ENCODE measurements around the gene CHORDC1.

CHORDC1 gene

DNA sequence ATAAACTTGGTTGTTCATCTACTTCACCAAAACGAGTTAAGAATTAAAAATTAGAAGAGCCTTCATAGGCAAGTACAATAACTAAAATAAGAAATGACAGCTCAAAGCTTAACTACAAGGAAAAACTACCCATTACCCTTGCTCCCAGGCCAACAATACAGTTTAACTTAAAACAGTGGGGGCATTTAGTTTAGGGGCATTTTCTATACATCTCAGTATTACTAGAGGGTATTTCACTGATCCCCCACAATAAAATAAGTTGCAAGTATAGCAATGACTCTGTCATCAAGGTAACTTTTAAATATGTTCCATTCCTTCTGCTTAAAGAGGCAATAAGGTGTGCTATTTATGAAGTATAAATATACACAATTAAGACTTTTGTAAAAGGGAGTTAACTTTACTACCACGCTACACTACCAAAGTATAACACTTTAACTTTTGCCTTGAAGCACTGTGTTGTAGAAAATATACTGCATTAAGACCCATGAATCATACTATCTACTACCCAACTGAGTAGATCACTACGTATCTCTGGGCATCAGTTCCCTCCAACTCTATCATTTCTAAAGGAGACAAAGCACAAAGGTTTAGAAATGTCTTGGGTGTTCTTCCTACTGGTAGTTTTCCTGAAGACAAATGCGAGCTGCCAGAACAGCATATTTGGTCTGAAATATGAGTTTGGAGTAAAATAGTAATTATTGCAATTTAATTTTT lies 29.8 kb downstream of the CHORDC1 start:
- no peak overlapping the region for H3K27ac ChIP-seq
- TF ChIP-seq, protein P1, sequence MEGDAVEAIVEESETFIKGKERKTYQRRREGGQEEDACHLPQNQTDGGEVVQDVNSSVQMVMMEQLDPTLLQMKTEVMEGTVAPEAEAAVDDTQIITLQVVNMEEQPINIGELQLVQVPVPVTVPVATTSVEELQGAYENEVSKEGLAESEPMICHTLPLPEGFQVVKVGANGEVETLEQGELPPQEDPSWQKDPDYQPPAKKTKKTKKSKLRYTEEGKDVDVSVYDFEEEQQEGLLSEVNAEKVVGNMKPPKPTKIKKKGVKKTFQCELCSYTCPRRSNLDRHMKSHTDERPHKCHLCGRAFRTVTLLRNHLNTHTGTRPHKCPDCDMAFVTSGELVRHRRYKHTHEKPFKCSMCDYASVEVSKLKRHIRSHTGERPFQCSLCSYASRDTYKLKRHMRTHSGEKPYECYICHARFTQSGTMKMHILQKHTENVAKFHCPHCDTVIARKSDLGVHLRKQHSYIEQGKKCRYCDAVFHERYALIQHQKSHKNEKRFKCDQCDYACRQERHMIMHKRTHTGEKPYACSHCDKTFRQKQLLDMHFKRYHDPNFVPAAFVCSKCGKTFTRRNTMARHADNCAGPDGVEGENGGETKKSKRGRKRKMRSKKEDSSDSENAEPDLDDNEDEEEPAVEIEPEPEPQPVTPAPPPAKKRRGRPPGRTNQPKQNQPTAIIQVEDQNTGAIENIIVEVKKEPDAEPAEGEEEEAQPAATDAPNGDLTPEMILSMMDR (conservative IDR thresholded peaks at IDR 0.05), result no peak
- TF ChIP-seq ZFX (IDR thresholded peaks at IDR 0.05), result no peak

DNA sequence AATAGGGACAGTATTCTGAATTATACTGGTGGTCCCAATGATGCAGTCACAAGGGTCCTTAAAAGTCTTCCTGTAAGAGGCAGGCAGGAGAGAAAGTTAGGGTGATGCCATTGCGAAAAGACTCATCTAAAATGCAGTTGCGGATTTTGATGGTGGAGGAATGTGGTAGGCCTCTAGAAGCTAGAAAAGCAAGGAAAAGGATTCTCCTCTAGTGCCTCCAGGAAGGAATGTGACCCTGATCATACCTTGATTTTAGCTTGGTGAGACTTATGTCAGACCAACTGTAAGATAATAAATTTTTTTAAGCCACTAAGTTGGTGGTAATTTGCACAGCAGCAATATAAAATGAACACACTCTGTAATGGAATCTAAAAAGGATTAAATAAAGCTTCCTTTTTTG lies 33.8 kb downstream of the CHORDC1 start:
- no peak overlapping the region for H3K27ac ChIP-seq
- TF ChIP-seq ZFX (IDR thresholded peaks at IDR 0.05), result no peak
- TF ChIP-seq, protein P1 (conservative IDR thresholded peaks at IDR 0.05), result no peak

DNA sequence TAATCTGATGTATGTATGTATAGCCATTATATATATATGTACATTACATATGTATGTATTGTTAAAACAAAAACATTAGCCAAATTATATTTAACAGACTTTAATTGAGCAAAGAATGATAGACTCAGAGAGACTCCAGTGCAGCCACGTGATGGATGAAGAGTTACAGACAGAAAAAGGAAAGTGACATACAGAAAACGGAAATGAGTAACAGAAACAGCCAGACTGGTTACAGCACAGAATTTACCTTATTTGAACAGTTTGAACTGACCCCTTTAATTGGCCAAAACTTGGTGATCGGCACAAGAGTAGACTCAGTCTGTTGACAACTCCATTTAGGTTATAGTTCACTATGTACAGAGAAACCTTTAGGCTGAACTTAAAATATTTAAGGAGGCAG lies 35.0 kb downstream of the CHORDC1 start:
- no peak for TF ChIP-seq ZFX (IDR thresholded peaks at IDR 0.05)
- TF ChIP-seq, protein P1 (conservative IDR thresholded peaks at IDR 0.05), result no peak
- no peak overlapping the region for H3K27ac ChIP-seq

DNA sequence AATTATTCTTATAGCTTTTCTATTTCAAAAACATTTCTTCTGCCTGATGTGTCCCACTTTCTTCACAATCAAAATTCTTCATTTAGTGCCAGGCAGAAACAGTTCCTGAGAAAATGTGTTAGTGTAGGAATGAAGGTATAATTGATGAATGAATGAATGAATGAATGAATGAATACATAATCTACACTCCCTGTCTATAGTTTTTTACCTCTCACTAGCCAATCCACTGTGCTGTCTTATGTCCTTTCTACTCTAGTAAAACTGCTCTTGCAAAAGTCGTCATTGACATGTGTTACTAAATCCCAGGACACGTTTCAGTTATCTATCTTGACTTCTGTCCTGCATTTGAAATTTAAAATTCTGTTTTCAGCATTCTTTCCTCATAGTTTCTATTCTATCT lies 42.9 kb downstream of the CHORDC1 start:
- TF ChIP-seq ZFX (IDR thresholded peaks at IDR 0.05), result no peak
- TF ChIP-seq, protein P1 (conservative IDR thresholded peaks at IDR 0.05), result no peak
- H3K27ac ChIP-seq, result no peak overlapping the region

DNA sequence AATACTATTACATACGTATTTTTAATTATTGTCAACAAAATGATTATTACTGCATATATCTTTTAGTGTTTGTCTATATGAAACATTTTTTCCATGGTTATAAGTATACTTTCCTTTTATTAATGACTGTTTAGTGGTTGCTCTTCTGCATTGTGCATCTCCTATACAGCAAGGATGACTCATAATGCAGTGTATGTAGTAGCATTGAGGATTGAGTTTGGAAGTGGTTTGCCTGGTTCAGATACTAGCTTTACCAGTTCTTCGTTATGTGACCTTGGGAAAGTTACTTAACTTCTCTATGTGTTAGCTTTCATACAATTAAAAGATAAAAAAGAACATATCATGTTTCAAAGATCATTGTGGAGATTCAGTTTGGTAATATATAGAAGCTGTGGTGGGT lies 44.1 kb downstream of the CHORDC1 start:
- H3K27ac ChIP-seq, result peak overlapping the region; percentile 25; the same call in 1 of the 2 replicates
- TF ChIP-seq, protein P1 (conservative IDR thresholded peaks at IDR 0.05), result no peak
- no peak for TF ChIP-seq ZFX (IDR thresholded peaks at IDR 0.05)

GRCh38 chr11:90176069-90176468 lies 46.8 kb downstream of the CHORDC1 start:
- no peak overlapping the region for H3K27ac ChIP-seq
- no peak for TF ChIP-seq ZFX (IDR thresholded peaks at IDR 0.05)
- TF ChIP-seq, protein P1 (conservative IDR thresholded peaks at IDR 0.05), result no peak

DNA sequence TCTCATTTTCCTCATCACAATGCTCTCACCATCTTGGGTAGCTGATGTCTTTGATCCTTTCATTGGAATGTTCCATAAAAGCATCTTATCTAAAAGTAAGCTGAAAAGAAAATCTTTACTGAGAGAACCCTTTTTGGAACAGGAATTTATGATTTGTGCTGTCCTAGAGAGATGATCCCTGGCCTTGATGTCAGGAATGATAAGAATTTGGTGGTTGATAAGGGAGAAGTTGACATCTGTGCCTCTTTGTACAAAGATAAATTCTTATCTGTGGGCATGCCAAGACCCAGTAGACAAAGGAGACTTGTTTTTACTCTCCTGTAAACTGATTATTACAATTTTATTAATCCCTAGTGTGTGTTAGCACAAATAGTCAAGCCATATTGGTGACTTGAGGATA lies 51.5 kb downstream of the CHORDC1 start:
- no peak overlapping the region for H3K27ac ChIP-seq
- TF ChIP-seq, protein P1 (conservative IDR thresholded peaks at IDR 0.05), result no peak
- TF ChIP-seq ZFX (IDR thresholded peaks at IDR 0.05), result no peak

Data from C4-2B (cell line).